HG02571 (cell line): ENCODE measurements around the gene COA3.

ENCODE experiments used
- ATAC-seq: cut with Tn5 transposase; IDR thresholded peaks from one replicate; pipeline ENCODE4 v1.9.1; 2021; ENCODE audit warnings: mild to moderate bottlenecking, moderate library complexity; ENCODE audit not compliant: unreplicated experiment

The COA3 gene

GRCh38 chr17:42798383-42799380 lies at the start of gene COA3, which contains the start of gene CNTD1:
Gene COA3, minus strand, starts transcription at chr17:42798704. Its CDS starts 23 bp downstream, at chr17:42798681.
Gene CNTD1, plus strand, starts transcription at chr17:42798861. Its CDS starts 207 bp downstream, at chr17:42799068.
- peak; percentile 63 for ATAC-seq

DNA sequence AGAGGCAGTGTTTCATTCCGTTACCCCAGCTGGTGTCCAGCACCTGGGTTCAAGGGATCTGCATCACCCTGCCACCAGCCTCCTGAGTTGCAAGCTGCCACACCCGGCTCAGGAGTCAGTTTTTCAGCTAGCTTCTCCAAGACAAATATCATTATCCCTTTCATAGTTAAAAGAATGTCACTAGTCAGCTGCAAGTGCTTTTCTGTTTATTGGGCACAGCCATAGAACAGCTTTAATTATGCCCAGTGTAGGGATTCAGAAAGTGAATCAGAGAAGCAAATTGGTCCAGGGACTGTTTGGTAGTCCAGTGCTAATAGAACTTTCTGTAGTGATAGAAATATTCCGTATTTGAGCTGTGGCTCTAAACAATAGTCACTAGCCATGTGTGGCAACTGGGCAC lies 49.6 kb upstream of the COA3 start:
- ATAC-seq: no peak

DNA sequence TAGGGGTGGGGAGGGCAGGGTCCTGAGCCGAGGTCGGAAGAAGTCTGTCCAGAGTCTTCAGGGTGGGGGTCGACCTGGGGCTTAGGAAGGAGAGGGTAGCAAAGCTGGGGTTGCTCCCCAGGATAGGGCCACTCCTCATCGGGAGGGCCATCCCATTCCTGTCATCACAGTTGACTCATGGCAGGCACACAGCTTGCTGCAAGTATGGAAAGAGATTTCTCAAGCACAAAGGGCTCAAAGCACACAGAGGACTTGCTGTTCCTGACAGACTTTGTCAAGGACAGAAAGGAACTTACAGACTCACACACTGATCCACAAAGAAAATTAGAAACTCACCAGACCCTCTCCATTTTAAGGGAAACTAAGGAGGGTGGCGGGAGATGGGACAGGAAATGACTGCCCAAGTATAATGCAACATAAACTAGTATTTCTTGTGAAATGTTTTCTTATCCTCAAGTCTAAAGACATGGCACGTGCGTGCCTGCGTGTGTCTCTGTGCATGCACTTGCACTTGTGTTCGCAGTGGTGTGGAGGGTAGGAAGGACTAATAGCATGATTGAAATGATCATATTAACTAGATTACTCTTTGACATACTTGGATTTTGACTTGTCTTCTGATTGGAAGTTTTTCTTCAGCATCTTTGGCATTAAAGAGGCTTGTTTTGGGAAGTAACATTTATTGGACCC lies 48.2 kb upstream of the COA3 start:
- ATAC-seq: no peak

GRCh38 chr17:42845918-42846593 lies 47.6 kb upstream of the COA3 start:
- no peak for ATAC-seq

DNA sequence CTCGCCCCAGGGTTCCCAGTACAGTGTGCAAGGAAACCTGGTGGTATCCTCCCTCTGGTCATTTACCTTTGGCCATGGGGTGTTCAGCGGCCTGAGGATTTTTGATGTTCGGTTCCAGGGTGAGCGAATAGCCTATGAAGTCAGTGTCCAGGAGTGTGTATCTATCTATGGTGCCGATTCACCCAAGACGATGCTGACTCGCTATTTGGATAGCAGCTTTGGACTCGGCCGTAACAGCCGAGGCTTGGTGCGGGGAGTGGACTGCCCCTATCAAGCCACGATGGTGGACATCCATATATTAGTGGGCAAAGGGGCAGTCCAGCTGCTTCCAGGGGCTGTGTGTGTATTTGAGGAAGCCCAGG lies 47.0 kb upstream of the COA3 start:
- ATAC-seq: no peak

GRCh38 chr17:42844761-42845555 lies 46.5 kb upstream of the COA3 start:
- no peak for ATAC-seq

GRCh38 chr17:42844271-42844670 lies 45.8 kb upstream of the COA3 start, which contains the start of gene AOC2:
Gene AOC2, plus strand, starts transcription at chr17:42844580. Its CDS starts 47 bp downstream, at chr17:42844627.
- no peak for ATAC-seq

DNA sequence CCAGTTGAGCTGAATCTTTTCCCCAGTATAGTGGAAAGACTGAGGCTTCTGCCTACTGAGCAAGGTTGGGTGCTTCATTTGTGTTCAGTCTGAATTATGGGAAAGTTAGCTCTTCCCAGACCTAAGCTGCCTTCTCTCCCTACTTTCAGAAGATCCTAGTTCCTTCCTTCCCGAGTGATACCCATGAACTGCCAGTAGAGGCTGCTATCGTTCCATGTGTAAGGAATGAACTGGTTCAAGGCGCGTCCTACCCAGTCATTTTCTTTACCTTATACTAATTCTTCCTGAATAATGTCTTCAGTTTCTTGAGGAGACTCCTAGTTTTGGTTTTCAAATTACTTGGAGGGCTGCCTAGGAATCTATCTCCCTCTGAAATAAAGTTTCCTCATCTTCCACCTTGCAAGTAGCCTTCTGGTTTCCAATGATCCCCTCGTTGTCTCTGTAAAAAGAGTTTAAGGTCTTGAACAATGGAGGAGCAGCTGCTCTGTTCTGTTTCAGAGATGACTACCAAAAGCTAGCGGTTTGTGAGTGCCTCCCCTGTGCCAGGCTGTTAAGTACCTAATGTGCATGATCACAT lies 44.9 kb upstream of the COA3 start:
- no peak for ATAC-seq

GRCh38 chr17:42841975-42842685 lies 43.6 kb upstream of the COA3 start:
- ATAC-seq: no peak

DNA sequence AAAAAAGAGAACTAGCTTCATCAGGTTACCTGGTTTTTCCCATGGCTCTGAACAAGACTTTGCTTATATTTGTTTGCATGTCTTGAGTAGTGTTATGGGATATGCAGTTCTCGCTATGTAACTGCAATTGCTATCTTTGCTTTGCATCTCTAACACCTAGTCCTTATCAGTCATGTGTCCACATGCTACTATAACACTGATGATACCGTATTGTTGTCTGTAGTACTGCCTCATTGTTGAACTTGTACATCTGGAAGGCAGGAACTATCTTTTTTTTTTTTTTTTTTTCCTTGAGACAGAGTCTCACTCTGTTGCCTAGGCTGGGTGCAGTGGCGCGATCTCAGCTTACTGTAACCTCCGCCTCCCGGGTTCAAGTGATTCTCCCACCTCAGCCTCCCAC lies 37.2 kb upstream of the COA3 start:
- no peak for ATAC-seq

DNA sequence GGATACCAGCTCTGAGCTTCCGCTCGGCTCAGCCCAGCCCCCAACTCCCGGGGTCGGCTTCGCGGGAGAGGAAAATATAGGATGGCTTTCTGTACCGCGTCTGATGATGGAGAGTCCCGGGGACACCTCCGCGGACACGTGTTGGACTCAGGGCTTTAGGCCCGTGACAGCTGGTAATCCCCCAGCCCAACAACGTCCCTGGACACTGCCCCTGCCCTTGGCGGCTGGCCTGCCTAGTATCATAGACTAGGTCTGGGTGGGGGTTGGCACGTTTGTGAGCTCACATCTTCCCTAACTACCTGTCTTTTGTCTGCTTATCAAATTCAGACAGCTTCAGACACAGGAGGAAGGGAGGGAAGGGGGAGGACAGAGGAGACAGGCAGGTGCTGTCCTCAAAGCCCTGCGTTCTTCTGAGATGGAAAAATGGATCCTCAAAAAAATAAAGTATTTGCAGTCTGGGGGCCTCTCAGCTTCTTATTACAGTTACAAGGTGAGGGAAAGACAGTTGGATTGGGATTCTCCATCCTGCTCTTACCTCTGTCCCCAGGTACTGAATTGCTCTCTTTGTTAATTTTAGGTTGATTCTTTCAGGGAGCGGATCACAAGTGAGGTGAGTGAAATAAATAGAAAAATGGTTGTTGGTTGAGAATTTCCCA lies 35.4 kb upstream of the COA3 start:
- no peak for ATAC-seq

GRCh38 chr17:42832934-42833766 lies 34.6 kb upstream of the COA3 start, which contains the start of gene PSME3:
Gene PSME3, plus strand, starts transcription at chr17:42833397. Its CDS starts 235 bp downstream, at chr17:42833632.
- ATAC-seq: peak; percentile 86

GRCh38 chr17:42832213-42832933 lies 33.9 kb upstream of the COA3 start:
- ATAC-seq: no peak

DNA sequence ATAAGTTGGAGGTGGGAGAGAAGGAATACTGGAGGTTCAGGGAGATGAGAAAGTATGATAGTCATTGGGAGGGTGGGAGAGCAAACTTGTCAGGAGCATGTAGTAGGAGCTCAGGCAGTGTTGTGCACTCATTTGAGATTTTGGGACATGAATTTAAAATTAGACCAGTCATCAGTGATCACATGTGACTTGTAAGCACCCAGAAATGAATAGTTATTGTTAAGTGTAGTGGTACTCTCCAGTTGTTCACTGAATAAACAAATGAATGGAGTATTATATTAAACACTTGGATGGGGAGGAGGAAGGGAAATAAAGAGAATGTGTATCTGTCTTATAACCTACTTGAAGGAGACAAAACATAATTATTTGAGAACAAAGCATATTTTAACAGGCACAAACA lies 32.5 kb upstream of the COA3 start:
- no peak for ATAC-seq

DNA sequence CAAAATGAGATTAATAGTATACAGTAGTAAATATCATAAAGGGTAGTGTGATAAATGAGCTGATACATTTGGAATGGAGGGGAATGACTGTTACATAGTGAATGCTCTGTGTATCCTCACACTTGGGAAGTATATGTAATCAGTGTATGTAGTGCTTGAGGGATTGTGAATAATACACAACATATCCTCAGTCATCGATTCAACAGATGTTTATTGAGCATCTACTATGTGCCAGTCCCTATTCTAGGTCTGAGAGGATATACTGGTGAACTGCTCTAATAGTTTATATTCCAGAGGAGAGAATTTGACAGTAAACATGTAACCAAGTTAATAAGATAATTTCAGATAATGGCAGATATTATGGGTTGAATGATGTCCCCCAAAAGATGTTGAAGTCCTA lies 29.0 kb upstream of the COA3 start:
- no peak for ATAC-seq

DNA sequence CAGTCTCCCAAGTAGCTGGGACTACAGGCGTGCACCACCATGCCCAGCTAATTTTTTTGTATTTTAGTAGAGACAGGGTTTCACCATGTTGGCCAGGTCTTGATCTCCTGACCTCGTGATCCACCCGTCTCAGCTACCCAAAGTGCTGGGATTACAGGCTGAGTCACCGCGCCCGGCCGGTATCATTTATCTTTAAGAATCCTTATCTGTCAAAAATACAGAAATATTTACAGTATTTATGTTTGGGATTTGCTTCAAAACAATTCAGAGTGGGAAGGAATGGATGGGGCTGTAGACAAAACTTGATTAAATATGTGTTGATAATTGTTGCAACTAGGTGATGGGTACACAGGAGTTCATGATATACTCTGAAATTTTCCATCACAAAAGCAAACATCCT lies 22.7 kb upstream of the COA3 start:
- no peak for ATAC-seq

DNA sequence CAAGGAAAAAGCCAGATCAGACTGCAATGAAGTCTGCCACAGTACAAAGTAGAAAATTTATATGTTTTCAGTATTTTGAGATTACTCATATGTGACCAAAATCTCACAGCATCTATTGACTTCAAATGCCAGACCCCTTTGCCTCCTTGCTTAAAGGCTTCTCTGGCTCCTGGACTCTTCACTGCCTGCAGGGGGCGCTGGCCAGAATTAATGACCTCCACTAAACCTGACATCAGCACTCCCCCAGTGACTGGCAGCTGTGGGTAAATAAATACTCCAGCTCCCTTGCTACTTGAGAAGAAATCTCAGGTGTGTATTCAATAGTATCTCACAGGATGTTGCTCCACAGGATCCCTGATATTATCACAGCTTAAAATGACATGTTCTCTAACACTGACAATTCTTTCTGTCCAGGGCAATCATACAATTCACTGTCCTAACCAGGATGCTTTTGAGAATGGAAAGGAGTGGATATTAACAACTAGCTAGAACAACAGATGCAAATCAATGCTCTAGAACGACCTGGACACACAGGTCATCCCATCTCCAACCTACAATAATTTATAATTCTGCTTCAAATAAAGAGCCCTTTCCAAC lies 21.5 kb upstream of the COA3 start:
- ATAC-seq: no peak
